Measurements from ENCODE around the gene AKAP17A.
"Not testable (repeated sequence)": the region's sequence is repeated elsewhere in the genome, so short reads cannot be mapped to it uniquely, and the experiment has no call there.

Gene AKAP17A, protein sequence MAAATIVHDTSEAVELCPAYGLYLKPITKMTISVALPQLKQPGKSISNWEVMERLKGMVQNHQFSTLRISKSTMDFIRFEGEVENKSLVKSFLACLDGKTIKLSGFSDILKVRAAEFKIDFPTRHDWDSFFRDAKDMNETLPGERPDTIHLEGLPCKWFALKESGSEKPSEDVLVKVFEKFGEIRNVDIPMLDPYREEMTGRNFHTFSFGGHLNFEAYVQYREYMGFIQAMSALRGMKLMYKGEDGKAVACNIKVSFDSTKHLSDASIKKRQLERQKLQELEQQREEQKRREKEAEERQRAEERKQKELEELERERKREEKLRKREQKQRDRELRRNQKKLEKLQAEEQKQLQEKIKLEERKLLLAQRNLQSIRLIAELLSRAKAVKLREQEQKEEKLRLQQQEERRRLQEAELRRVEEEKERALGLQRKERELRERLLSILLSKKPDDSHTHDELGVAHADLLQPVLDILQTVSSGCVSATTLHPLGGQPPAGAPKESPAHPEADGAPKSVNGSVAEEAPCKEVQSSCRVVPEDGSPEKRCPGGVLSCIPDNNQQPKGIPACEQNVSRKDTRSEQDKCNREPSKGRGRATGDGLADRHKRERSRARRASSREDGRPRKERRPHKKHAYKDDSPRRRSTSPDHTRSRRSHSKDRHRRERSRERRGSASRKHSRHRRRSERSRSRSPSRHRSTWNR

GRCh38 chrX:1591102-1591862 is at the start of gene AKAP17A:
AKAP17A (plus strand) TSS chrX:1591604; CDS start chrX:1593463, 1,859 bp downstream.
- peak; percentile 97 for DNase-seq

DNA sequence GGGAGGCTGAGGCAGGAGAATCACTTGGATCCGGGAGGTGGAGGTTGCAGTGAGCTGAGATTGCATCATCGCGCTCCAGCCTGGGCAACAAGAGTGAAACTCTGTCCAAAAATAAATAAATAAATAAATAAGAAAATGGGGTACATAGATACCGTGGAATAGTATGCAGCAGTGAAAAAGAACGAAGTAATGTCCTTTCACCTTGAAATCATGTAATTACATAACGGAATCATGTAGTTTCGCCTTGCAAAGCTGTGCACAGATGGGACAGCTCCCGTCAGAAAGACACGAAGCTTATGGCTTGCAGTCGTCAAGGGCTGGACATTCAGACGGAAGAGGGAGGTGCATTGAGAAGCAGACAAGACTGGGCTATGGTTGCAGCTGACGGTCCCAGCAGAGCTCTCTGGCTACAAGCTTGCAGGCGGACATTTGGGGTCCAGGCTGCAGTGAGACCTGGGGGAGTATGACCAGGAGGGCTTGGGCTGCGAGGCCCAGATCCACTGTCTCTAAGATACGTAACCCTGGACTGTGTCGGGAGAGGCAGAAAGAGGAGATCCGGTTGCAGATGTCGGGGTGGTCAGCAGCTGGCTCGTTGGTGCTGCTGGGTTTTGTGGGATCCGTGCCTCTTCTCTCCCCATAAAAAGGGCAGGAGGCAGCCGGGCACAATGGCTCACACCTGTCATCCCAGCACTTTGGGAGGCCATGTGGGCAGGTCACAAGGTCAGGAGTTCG is 48.2 kb upstream of the AKAP17A start:
- DNase-seq: no peak

GRCh38 chrX:1545776-1546408 is 45.5 kb upstream of the AKAP17A start:
- no peak for DNase-seq

DNA sequence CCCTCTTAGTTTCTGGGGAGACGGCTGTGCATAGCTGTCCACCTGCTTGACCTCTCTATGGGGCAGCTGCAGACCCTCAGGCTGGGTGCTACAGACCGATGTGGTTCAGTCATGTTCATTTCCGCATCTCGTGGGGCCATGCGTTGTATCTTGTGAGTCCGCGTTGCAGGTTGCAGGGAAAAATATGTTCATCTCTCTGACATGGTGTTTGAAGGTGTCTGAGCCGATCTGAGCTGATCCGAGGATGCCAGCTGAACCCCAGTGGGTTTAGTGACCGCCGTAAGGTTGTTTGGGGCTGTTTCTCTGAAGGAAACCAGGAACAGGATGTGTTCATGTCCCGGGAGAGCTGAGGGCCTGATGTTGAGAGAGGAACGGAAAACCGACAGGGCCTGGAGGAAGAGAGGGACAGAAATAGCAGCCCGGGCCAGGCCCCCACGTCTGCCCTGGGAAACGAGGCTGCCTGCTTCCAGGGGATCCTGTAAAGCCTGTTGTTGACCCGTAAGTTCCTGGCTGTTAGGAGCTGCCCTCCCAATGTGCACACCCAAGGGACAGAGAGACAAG is 44.6 kb upstream of the AKAP17A start:
- no peak for DNase-seq

DNA sequence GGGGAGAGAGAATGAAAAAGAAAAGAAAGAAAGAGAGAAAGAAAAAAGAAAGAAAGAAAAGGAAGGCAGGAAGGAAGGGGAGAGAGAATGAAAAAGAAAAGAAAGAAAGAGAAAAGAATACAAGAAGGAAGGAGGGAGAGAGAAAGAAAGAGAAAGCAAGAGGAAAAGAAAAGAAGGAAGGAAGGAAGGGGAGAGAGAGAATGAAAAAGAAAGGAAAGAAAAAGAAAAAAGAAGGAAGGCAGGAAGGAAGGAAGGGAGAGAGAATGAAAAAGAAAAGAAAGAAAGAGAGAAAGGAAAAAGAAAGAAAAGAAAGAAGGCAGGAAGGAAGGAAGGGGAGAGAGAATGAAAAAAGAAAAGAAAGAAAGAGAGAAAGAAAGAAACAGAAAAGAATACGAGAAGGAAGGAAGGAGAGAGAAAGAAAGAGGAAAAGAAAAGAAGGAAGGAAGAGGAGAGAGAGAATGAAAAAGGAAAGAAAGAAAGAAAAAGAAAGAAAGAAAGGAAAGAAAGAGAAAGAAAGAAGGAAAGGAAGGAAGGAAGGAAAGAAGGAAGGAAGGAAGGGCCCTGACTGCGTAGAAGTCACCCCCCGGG is 39.4 kb upstream of the AKAP17A start:
- DNase-seq: no peak

- DNase-seq: no peak
Measured at GRCh38 chrX:1554469-1555210, 36.8 kb upstream of the AKAP17A start.

GRCh38 chrX:1555370-1555769 is 36.0 kb upstream of the AKAP17A start:
- no peak for DNase-seq

DNA sequence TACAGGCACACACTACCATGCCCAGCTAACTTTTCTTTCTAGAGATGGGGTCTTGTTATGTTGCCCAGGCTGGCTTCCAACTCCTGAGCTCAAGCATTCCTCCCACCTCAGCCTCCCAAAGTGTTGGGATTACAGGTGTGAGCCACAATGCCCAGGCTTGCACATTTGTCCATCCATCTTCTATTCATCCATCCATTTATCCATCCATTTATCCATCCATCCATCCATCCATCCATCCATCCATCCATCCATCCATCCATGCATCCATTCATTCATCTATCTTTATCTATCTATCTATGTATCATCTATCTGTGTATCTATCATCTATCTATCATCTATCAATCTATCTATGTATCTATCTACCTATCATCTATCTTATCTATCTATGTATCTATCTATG is 34.0 kb upstream of the AKAP17A start:
- DNase-seq: not testable (repeated sequence)

GRCh38 chrX:1558761-1559468 is 32.5 kb upstream of the AKAP17A start:
- no peak for DNase-seq

GRCh38 chrX:1561164-1561563 is 30.2 kb upstream of the AKAP17A start:
- no peak for DNase-seq

- not testable (repeated sequence) for DNase-seq
Measured at GRCh38 chrX:1564077-1564476, 27.3 kb upstream of the AKAP17A start.

GRCh38 chrX:1564750-1565683 is 26.4 kb upstream of the AKAP17A start:
- DNase-seq: no peak

DNA sequence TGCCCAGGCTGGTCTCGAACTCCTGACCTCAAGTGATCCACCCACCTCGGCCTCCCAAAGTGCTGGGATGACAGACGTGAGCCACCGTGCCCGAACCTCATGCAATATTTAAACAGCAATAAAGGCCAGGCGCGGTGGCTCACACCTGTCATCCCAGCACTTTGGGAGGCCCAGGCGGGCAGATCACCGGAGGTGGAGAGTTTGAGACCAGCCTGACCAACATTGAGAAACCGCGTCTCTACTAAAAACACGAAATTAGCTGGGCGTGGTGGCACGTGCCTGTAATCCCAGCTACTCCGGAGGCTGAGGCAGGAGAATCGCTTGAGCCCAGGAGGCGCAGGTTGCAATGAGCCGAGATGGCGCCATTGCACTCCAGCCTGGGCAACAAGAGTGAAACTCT is 17.2 kb upstream of the AKAP17A start:
- DNase-seq: not testable (repeated sequence)

GRCh38 chrX:1576201-1576992 is 15.0 kb upstream of the AKAP17A start:
- DNase-seq: no peak

- DNase-seq: no peak
Measured at GRCh38 chrX:1577845-1578244, 13.6 kb upstream of the AKAP17A start.

- DNase-seq: no peak
Measured at GRCh38 chrX:1578511-1579173, 12.8 kb upstream of the AKAP17A start.

DNA sequence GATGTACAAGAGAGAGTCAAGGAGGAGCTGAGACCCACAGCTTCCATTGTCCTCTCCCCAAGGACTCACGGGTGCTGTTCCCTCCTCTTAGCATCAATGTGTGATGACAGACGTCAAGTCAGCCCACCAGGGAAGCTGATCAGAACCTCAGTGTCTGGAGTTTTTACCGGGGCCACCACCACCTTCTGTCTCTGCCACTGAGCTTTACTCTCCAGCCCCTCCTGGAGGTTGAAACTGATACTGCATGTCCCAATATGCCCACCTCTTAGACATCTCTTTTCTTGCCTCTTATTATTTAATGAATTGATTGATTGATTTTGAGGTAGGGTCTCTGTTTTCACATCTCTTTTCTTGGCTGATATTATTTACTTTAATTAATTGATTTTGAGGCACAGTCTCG is 10.3 kb upstream of the AKAP17A start:
- no peak for DNase-seq
